ENCODE data around the gene WFDC5.
"Not testable (repeated sequence)": the region's sequence is repeated elsewhere in the genome, so short reads cannot be mapped to it uniquely, and the experiment has no call there.

Gene WFDC5

GRCh38 chr20:45114465-45115385 is at the start of gene WFDC5:
Gene WFDC5, minus strand, starts transcription at chr20:45115174. Its CDS starts 91 bp downstream, at chr20:45115083.
- DNase-seq: no peak

GRCh38 chr20:45163083-45163803 is 48.3 kb upstream of the WFDC5 start:
- DNase-seq: no peak

GRCh38 chr20:45157962-45158361 is 43.0 kb upstream of the WFDC5 start:
- no peak for DNase-seq

- DNase-seq: no peak
Observed at GRCh38 chr20:45156713-45157112, 41.7 kb upstream of the WFDC5 start.

GRCh38 chr20:45154794-45155193 is 39.8 kb upstream of the WFDC5 start:
- DNase-seq: not testable (repeated sequence)

GRCh38 chr20:45154183-45154582 is 39.2 kb upstream of the WFDC5 start:
- DNase-seq: no peak

- no peak for DNase-seq
Observed at GRCh38 chr20:45153752-45154151, 38.8 kb upstream of the WFDC5 start.

GRCh38 chr20:45153147-45153546 is 38.2 kb upstream of the WFDC5 start:
- no peak for DNase-seq

- DNase-seq: no peak
Observed at GRCh38 chr20:45152405-45152804, 37.4 kb upstream of the WFDC5 start.

- DNase-seq: no peak
Observed at GRCh38 chr20:45149062-45149461, 34.1 kb upstream of the WFDC5 start.

GRCh38 chr20:45140836-45141235 is 25.9 kb upstream of the WFDC5 start:
- DNase-seq: no peak

- DNase-seq: not testable (repeated sequence)
Observed at GRCh38 chr20:45139733-45140375, 24.9 kb upstream of the WFDC5 start.

- peak; percentile 53 for DNase-seq
Observed at GRCh38 chr20:45138561-45139300, 23.8 kb upstream of the WFDC5 start.

- DNase-seq: no peak
Observed at GRCh38 chr20:45136911-45137310, 21.9 kb upstream of the WFDC5 start.

GRCh38 chr20:45128099-45128498 is 13.1 kb upstream of the WFDC5 start:
- no peak for DNase-seq

GRCh38 chr20:45124365-45124764 is 9.4 kb upstream of the WFDC5 start, which contains the start of gene WFDC12:
Gene WFDC12, minus strand, starts transcription at chr20:45124465. Its CDS starts 18 bp downstream, at chr20:45124447.
- DNase-seq: no peak

- no peak for DNase-seq
Observed at GRCh38 chr20:45121388-45121787, 6.4 kb upstream of the WFDC5 start.

- DNase-seq: no peak
Observed at GRCh38 chr20:45119556-45120266, 4.7 kb upstream of the WFDC5 start.

- DNase-seq: no peak
Observed at GRCh38 chr20:45118028-45118427, 3.1 kb upstream of the WFDC5 start.

GRCh38 chr20:45117581-45117980 is 2.6 kb upstream of the WFDC5 start:
- no peak for DNase-seq

- DNase-seq: no peak
Observed at GRCh38 chr20:45115829-45116228, 855 bp upstream of the WFDC5 start.

GRCh38 chr20:45115386-45115774 is 406 bp upstream of the WFDC5 start:
- no peak for DNase-seq

Measured in activated naive CD4-positive, alpha-beta T cell treated with Interleukin-2 at 50 U/mL for 16 hours (primary cell).